ENCODE results near the gene FKRP.
"Not testable (repeated sequence)": the region's sequence is repeated elsewhere in the genome, so short reads cannot be mapped to it uniquely, and the experiment has no call there.

The FKRP gene

DNA sequence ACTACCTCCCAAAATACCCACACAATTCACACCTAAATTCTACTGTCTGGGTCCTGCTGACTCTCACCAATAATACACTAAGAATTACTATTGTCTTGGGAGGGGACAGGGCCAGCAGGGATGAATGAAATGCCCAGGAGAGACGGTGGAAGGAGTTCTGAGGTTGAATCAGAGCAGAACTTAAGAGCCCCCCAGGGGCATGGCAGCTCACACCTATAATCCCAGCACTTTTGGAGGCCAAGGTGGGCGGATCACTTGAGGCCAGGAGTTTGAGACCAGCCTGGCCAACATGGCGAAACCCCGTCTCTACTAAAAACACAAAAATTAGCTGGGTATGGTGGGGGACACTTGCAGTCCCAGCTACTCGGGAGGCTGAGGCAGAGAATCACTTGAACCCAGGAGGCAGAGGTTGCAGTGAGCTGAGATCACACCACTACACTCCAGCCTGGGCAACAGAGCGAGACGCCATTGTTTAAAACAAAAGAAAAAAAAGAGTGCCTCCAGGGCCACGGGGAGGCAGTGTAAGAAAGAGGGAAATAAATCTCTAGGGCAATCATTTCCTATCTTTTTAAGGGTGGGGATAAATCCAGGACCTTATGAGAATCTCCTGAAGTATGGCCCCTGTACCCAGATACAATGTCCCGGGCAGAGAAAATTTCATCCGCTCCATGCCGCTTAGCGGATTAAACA, 32.2 kb downstream of the FKRP start:
- H3K9me3 ChIP-seq (ENCODE audit: control insufficient read depth, insufficient read depth, low read depth, low read length); H3K27ac ChIP-seq (ENCODE audit: low read depth, low read length); H3K27me3 ChIP-seq (ENCODE audit: control insufficient read depth, insufficient read depth, low read length); H3K4me3 ChIP-seq (ENCODE audit: low read depth, low read length); H3K9ac ChIP-seq (ENCODE audit: low read length); H3K4me1 ChIP-seq (ENCODE audit: control insufficient read depth, insufficient read depth, low read length): not testable (repeated sequence)
- peaks cover 79% of the 10 kb centered on the region for H3K36me3 ChIP-seq (ENCODE audit: control insufficient read depth, insufficient read depth, low read length)

DNA sequence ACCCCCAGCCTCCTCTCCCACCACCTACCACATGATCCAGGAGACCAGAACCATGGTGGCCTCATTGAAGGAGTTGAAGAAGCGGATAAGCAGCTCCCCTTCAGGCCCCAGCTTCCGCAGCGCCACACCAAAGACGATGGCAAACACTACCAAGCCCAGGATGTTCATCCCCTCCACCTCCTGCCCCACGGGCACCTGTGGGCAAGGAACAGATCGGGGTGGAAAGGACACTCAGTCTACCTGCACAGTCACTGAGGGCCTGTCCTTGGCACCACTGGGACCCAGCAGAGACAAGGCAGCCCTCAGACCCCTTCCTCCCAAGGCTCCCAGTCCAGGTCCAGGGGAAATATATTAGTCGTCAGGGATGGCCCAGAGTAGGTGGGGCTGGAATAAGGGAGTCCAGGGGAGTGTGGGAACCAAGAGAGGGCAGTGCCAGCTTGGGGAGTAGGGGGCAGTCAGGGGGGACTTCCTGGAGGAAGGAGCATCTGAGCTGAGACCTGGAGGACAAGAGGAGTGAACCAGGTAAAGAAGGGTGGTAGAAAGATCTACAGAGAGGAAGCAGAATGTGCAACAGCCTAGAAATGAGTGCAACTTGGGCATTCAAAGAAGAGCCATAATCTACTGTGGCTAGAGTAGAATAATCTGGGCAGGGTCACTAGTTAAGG, 36.6 kb downstream of the FKRP start:
- H3K27me3 ChIP-seq (ENCODE audit: control insufficient read depth, insufficient read depth, low read length), result no peaks in the 10 kb centered on the region
- no peak overlapping the region for H3K9ac ChIP-seq (ENCODE audit: low read length)
- peaks cover 80% of the 10 kb centered on the region for H3K36me3 ChIP-seq (ENCODE audit: control insufficient read depth, insufficient read depth, low read length)
- H3K4me1 ChIP-seq (ENCODE audit: control insufficient read depth, insufficient read depth, low read length), result peaks cover 23% of the 10 kb centered on the region
- no peaks in the 10 kb centered on the region for H3K9me3 ChIP-seq (ENCODE audit: control insufficient read depth, insufficient read depth, low read depth, low read length)
- no peak overlapping the region for H3K27ac ChIP-seq (ENCODE audit: low read depth, low read length)
- H3K4me3 ChIP-seq (ENCODE audit: low read depth, low read length), result no peak overlapping the region

DNA sequence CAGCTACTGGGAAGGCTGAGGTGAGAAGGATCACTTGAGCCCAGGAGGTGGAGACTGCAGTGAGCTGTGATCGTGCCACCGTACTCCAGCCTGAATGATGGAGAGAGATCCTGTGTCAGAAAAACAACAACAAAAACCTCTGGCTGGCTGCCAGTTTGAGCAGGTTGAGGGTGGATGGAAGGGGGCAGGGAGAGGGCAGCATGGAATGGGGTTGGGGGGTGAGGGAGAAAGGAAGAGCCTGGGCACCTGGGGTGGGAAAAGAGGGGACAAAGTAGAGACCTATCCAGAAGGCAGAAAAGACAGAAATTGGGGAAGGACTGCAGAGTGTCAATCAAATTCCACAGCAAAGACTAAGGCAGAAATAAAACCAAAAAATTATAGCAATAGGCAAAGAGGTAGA, 37.8 kb downstream of the FKRP start:
- peak overlapping the region; percentile 99 for H3K9ac ChIP-seq (ENCODE audit: low read length)
- peaks cover 69% of the 10 kb centered on the region for H3K36me3 ChIP-seq (ENCODE audit: control insufficient read depth, insufficient read depth, low read length)
- H3K4me3 ChIP-seq (ENCODE audit: low read depth, low read length), result peak overlapping the region; percentile 98
- peak overlapping the region; percentile 98 for H3K27ac ChIP-seq (ENCODE audit: low read depth, low read length)
- H3K4me1 ChIP-seq (ENCODE audit: control insufficient read depth, insufficient read depth, low read length), result peaks cover 23% of the 10 kb centered on the region
- H3K27me3 ChIP-seq (ENCODE audit: control insufficient read depth, insufficient read depth, low read length), result no peaks in the 10 kb centered on the region
- H3K9me3 ChIP-seq (ENCODE audit: control insufficient read depth, insufficient read depth, low read depth, low read length), result no peaks in the 10 kb centered on the region

DNA sequence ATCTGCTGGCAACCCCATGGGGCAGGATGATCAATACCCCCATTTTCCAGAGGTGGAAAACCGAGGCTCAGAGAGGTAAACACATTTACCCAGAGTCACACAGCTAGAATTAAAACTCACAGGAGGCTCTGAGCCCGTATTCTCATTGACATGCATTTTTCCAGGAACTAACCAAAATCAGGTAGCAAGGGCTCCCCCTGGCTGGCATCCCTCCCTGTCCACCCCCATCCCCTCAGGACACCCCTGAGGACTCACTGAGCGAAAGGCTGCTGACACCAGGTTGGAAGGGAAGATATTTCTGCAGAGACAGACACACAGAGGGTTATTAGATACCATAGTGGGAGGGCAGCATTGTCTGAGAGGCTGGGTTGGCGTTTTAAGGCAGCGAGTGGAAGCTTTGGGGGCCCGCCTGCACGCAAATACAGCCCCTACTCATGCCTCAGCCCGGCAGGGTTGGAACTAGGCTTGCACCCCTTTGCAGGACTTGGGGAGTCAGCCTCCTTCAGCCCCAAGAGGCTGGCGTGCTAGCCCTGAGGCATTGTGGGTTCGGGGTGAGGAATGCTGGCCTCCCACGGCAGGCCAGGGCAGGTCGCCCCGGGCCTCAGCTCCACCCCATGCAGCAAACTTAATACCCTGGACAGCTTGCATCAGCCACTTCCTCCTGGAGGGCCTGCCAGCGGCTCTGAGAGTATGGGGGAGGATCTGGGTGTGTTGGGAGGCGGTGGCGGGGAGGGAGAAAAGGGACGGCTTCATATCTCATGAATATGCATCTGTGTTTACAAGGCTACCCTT, 38.6 kb downstream of the FKRP start:
- Histone ChIP-seq H3K27ac (ENCODE audit: low read depth, low read length) (peak overlapping the region; percentile 98), H3K4me1 (ENCODE audit: control insufficient read depth, insufficient read depth, low read length) (peaks cover 29% of the 10 kb centered on the region), H3K4me3 (ENCODE audit: low read depth, low read length) (peak overlapping the region; percentile 98), H3K27me3 (ENCODE audit: control insufficient read depth, insufficient read depth, low read length) (no peaks in the 10 kb centered on the region), H3K9ac (ENCODE audit: low read length) (peak overlapping the region; percentile 99), H3K9me3 (ENCODE audit: control insufficient read depth, insufficient read depth, low read depth, low read length) (no peaks in the 10 kb centered on the region), H3K36me3 (ENCODE audit: control insufficient read depth, insufficient read depth, low read length) (peaks cover 61% of the 10 kb centered on the region)

DNA sequence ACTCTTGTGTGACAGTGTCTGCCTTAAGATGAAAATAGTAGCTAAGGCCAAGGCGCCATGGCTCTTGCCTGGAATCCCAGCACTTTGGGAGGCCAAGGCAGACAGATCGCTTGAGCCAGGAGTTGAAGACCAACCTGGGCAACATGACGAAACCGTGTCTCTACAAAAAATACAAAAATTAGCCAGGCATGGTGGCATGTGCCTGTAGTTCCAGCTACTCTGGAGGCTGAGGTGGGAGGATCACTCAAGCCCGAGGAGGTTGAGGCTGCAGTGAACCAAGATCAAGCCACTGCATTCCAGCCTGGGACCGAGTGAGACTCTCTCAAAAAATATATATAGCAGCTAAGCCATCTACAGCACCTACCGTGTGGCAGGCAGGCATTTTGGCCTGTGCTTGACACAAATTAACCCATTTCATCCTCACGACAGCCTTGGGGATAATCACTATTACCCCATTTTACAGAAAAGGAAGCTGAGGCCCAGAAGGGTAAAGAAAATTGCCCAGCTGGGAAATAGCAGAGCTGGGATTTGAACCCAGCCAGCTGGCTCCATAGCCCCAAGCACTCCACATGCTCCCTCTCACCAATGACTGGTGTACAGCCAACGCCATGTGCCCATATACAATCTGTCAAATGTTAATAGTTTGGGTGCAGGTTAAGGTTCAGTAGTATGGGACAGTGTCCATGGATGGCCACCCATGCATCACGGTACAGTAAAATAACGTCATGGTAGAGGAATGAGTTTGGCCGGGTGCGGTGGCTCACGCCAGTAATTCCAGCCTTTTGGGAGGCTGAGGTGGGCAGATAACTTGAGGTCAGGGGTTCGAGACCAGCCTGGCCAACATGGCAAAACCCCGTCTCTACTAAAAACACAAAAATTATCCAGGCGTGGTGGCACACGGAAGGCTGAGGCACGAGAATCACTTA, 39.5 kb downstream of the FKRP start:
- H3K4me1 ChIP-seq (ENCODE audit: control insufficient read depth, insufficient read depth, low read length), result peaks cover 29% of the 10 kb centered on the region
- H3K36me3 ChIP-seq (ENCODE audit: control insufficient read depth, insufficient read depth, low read length), result peaks cover 55% of the 10 kb centered on the region
- peak overlapping the region; percentile 99 for H3K9ac ChIP-seq (ENCODE audit: low read length)
- H3K4me3 ChIP-seq (ENCODE audit: low read depth, low read length), result peak overlapping the region; percentile 98
- peak overlapping the region; percentile 98 for H3K27ac ChIP-seq (ENCODE audit: low read depth, low read length)
- no peaks in the 10 kb centered on the region for H3K27me3 ChIP-seq (ENCODE audit: control insufficient read depth, insufficient read depth, low read length)
- no peaks in the 10 kb centered on the region for H3K9me3 ChIP-seq (ENCODE audit: control insufficient read depth, insufficient read depth, low read depth, low read length)

DNA sequence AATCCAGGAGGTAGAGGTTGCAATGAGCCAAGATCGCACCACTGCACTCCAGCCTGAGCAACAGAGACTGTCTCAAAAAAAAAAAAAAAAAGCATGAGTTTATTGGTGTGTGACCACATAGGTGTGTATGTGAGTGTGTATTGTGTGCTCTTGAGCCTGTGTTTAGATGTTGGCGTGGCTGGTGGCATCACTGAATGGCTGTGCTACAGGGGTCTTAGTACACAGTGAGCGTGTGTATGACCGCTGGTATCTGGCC, 40.1 kb downstream of the FKRP start:
- H3K27me3 ChIP-seq (ENCODE audit: control insufficient read depth, insufficient read depth, low read length), result no peaks in the 10 kb centered on the region
- peak overlapping the region; percentile 98 for H3K4me3 ChIP-seq (ENCODE audit: low read depth, low read length)
- H3K9ac ChIP-seq (ENCODE audit: low read length), result peak overlapping the region; percentile 99
- peak overlapping the region; percentile 96; the same call in 1 of the 2 replicates for H3K27ac ChIP-seq (ENCODE audit: low read depth, low read length)
- peaks cover 50% of the 10 kb centered on the region for H3K36me3 ChIP-seq (ENCODE audit: control insufficient read depth, insufficient read depth, low read length)
- H3K4me1 ChIP-seq (ENCODE audit: control insufficient read depth, insufficient read depth, low read length), result peaks cover 29% of the 10 kb centered on the region
- H3K9me3 ChIP-seq (ENCODE audit: control insufficient read depth, insufficient read depth, low read depth, low read length), result no peaks in the 10 kb centered on the region

DNA sequence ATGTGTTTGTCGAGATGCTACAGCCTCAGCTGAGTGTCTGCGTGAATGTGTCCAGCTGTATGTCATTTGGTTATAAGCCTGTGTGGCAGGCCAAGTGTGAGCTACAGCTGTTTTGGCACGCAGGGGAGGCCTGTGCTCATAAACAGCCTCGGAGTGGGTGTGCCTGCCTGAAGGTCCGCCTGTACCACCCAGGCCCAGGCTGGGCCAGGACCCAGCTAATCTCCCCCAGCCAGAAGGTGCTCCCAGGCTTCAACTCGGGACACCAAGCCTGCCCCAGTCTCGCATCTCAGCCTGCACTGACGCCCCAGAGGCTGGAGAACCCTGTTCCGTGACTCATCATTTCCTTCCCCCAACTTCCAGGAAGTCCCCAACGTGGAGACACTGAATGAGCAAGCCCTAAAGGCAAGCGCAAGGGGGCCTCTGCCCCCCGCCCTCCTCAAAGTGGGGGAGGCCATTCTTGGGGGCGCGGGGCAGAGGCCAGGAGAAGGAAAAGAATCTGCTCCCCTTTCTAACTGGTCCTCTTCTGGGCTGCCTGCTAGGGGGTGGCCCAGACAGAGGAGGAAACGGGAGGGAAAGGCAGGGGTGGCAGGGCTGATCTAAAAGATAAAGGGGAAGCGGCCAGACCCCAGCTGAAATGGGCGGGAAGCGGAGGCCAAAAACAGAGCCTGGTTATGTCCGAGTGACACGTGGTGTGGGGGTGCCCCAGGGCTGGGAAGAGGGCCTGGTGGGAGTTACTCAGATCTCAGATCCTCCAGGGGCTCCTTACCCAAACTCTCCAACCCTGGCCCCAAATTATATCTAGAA, 40.6 kb downstream of the FKRP start:
- Histone ChIP-seq H3K9ac (ENCODE audit: low read length) (peak overlapping the region; percentile 99), H3K9me3 (ENCODE audit: control insufficient read depth, insufficient read depth, low read depth, low read length) (no peaks in the 10 kb centered on the region), H3K36me3 (ENCODE audit: control insufficient read depth, insufficient read depth, low read length) (peaks cover 46% of the 10 kb centered on the region), H3K4me1 (ENCODE audit: control insufficient read depth, insufficient read depth, low read length) (peaks cover 29% of the 10 kb centered on the region), H3K4me3 (ENCODE audit: low read depth, low read length) (peak overlapping the region; percentile 98), H3K27ac (ENCODE audit: low read depth, low read length) (peak overlapping the region; percentile 96), H3K27me3 (ENCODE audit: control insufficient read depth, insufficient read depth, low read length) (no peaks in the 10 kb centered on the region)

DNA sequence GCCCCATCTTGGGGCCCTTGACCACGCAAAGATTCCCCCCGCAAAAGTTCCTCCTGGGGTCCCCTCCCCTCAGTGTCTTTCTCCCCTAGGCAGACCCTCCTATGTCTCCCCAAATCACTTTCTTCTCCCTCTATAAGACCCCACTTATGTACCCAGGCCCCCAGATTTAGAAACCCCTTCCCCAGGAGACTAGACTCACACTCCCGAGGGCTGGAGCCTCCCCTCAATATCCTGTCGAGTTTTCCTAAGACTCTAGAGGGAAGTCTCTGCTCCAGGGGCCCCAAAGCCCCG, 41.1 kb downstream of the FKRP start:
- Histone ChIP-seq H3K4me1 (ENCODE audit: control insufficient read depth, insufficient read depth, low read length) (peaks cover 29% of the 10 kb centered on the region), H3K9ac (ENCODE audit: low read length) (peak overlapping the region; percentile 99), H3K27ac (ENCODE audit: low read depth, low read length) (peak overlapping the region; percentile 96), H3K36me3 (ENCODE audit: control insufficient read depth, insufficient read depth, low read length) (peaks cover 41% of the 10 kb centered on the region), H3K27me3 (ENCODE audit: control insufficient read depth, insufficient read depth, low read length) (no peaks in the 10 kb centered on the region), H3K4me3 (ENCODE audit: low read depth, low read length) (peak overlapping the region; percentile 98), H3K9me3 (ENCODE audit: control insufficient read depth, insufficient read depth, low read depth, low read length) (no peaks in the 10 kb centered on the region)

DNA sequence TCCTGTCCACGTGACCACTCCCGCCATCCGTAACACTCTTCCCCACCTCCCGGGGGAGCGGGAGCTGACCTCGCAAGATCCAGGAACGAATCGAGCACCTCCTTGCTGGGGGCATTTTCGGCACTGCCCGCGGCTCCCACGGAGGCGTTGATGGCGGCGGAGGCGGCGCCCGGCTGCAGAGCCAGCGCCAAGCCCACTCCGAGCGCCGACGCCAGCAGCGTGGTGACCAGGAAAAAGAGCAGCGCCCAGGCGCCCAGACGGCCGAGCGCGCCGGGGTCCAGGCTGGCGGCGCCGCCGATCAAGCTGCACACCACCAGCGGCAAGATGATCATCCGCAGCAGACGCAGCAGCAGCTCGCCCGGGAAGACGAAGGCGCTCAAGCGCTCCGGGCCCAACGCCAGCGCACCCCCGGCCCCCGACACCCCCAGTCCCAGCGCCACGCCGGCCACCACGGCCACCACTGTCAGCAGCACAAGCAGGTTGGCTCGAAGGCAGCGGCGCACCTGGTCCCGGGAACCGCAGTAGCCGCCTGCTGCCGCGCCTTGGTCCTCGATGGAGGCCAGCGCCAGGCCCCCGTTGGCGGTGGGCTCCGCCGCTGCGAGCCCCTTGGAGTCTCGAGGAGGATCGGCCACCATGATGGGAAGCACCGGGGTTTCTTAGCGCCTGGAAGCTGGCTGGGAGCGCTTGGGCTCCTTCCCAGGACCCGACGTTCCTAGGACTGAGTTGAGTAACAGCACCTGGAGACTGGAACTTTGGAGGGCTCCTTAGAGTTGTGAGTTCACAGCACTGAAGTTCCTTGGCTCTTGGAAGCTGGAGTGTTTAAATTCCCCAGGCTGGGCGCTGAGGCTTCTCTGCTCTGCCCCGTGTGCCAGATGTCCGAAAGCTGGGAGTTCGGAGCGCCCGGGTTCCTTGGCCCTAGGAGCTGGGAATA, 41.7 kb downstream of the FKRP start:
- Histone ChIP-seq H3K9ac (ENCODE audit: low read length) (peak overlapping the region; percentile 99), H3K27me3 (ENCODE audit: control insufficient read depth, insufficient read depth, low read length) (no peaks in the 10 kb centered on the region), H3K9me3 (ENCODE audit: control insufficient read depth, insufficient read depth, low read depth, low read length) (no peaks in the 10 kb centered on the region), H3K36me3 (ENCODE audit: control insufficient read depth, insufficient read depth, low read length) (peaks cover 35% of the 10 kb centered on the region), H3K4me3 (ENCODE audit: low read depth, low read length) (peak overlapping the region; percentile 98), H3K27ac (ENCODE audit: low read depth, low read length) (peak overlapping the region; percentile 96), H3K4me1 (ENCODE audit: control insufficient read depth, insufficient read depth, low read length) (peaks cover 29% of the 10 kb centered on the region)
